Lower lobe of right lung (tissue), 2 donors: ENCODE measurements around the gene TMEM8B. TPM values are rescaled to one million over a fixed set of nuclear protein-coding genes. Genes with fewer than 3 reads are reported as not detected.

Source experiments
- ATAC-seq, 2 donors: fragments of 200-7000 bp; cut with Tn5 transposase; one replicate each; pipeline ENCODE4 v1.9.1; 2020 to 2022; ENCODE audit warnings: mild to moderate bottlenecking in 2 of 2, moderate library complexity in 2 of 2
- DNase-seq: peaks from one replicate; pipeline ENCODE4 v3.0.0-alpha.2; 2020
- H3K27ac ChIP-seq: fragments of 200-600 bp; one replicate; pipeline ENCODE4 v1.8.0; 2022
- H3K27me3 ChIP-seq: fragments of 200-600 bp; one replicate; pipeline ENCODE4 v1.8.0; 2022; ENCODE audit warnings: low read depth
- H3K36me3 ChIP-seq: fragments of 200-600 bp; one replicate; pipeline ENCODE4 v1.8.0; 2022; ENCODE audit warnings: mild to moderate bottlenecking
- H3K4me1 ChIP-seq: fragments of 200-600 bp; one replicate; pipeline ENCODE4 v1.8.0; 2022
- H3K4me3 ChIP-seq: fragments of 200-600 bp; one replicate; pipeline ENCODE4 v1.8.0; 2022; ENCODE audit warnings: mild to moderate bottlenecking
- H3K9me3 ChIP-seq: fragments of 200-600 bp; one replicate; pipeline ENCODE4 v1.8.0; 2022
- intact Hi-C: fragments of 100-400 bp; cut with DNase I; formaldehyde crosslinking; loops from one replicate; pipeline ENCODE4 v1.11.0; 2022
- total RNA-seq: library from RNA; stranded (reverse); fragmentation: NEBNext Ultra II Directional; extraction: Animal tissue kit (Norgen Biotek cat#: 25700); gene quantifications from one replicate; pipeline ENCODE4 v1.2.1, GENCODE V29; 2021
- TF ChIP-seq, protein P1 (sequence below): fragments of 200-600 bp; IDR thresholded peaks from one replicate; pipeline ENCODE4 v1.8.0; 2022; ENCODE audit warnings: antibody characterized with exemption, mild to moderate bottlenecking
- donor health status: DM: no; HTN: yes; CAD: no; lungs with severe emphysema.

TMEM8B gene
- total RNA-seq, 1 donor from 2014 or later = 12.6 TPM

DNA sequence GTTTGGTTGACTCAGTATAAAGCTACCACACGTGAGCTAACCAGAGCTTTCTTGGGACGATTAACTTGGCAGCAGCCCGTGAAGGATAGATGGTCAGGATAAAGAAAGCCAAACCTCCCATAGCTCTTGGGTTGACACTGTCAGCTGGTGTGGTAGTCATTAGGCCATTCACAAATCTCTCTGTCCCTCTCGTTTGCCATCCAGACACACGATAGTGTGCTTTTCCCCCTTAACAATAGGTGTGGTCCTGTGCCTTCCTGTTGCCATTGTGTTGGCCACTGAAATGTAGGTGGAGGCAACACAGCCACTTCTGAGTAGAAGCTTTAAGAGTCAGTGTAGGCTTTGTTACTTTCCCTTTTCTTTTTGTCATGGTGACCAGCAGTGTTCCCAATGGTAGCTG lies 29.4 kb downstream of the TMEM8B start:
- DNase-seq (no peak), ATAC-seq (no peak)
- H3K27ac ChIP-seq = no peak overlapping the region
- no peaks in the 10 kb centered on the region for H3K9me3 ChIP-seq
- peaks cover 2% of the 10 kb centered on the region for H3K36me3 ChIP-seq
- H3K4me3 ChIP-seq = no peak overlapping the region
- intact Hi-C loops = no loop called here
- no peaks in the 10 kb centered on the region for H3K27me3 ChIP-seq
- no peaks in the 10 kb centered on the region for H3K4me1 ChIP-seq
- TF ChIP-seq, protein P1, sequence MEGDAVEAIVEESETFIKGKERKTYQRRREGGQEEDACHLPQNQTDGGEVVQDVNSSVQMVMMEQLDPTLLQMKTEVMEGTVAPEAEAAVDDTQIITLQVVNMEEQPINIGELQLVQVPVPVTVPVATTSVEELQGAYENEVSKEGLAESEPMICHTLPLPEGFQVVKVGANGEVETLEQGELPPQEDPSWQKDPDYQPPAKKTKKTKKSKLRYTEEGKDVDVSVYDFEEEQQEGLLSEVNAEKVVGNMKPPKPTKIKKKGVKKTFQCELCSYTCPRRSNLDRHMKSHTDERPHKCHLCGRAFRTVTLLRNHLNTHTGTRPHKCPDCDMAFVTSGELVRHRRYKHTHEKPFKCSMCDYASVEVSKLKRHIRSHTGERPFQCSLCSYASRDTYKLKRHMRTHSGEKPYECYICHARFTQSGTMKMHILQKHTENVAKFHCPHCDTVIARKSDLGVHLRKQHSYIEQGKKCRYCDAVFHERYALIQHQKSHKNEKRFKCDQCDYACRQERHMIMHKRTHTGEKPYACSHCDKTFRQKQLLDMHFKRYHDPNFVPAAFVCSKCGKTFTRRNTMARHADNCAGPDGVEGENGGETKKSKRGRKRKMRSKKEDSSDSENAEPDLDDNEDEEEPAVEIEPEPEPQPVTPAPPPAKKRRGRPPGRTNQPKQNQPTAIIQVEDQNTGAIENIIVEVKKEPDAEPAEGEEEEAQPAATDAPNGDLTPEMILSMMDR = no peak

DNA sequence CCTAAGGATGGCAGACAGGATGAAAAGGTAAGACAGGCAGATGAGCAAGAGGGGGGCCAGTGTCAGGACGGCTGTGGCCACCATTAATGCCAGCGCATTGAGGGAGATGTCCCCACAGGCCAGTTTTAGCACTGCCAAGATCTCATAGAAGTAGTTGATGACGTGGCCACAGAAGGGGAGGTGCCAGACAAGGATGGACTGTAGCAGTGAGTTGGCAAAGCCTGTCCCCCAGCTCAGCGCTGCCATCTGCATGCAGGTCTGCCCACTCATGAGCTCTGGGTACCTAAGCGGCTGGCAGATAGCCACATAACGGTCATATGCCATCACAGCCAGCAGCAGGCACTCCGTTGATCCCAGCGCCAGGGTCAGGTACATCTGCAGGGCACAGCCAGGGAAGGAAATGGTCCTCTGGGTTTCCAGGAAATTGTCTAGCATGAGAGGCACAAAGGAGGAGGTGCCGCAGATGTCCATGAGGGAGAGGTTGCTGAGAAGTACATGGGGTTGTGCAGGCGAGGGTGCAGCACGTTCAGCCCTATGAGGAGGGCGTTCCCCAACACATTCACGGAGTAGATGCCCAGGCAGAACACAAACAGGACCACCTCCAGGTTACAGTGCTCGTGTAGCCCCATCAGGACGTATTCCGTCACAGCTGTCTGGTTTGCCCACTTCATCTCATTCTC lies 30.4 kb downstream of the TMEM8B start:
- no peak for ATAC-seq
- no peaks in the 10 kb centered on the region for H3K36me3 ChIP-seq
- intact Hi-C loops = no loop called here
- no peak for DNase-seq
- no peaks in the 10 kb centered on the region for H3K27me3 ChIP-seq
- TF ChIP-seq, protein P1 = no peak
- no peak overlapping the region for H3K4me3 ChIP-seq
- H3K27ac ChIP-seq = no peak overlapping the region
- H3K9me3 ChIP-seq = no peaks in the 10 kb centered on the region
- H3K4me1 ChIP-seq = no peaks in the 10 kb centered on the region

- intact Hi-C loops = no loop called here
- Histone ChIP-seq H3K4me3 (no peak overlapping the region), H3K4me1 (no peaks in the 10 kb centered on the region), H3K27ac (no peak overlapping the region), H3K36me3 (no peaks in the 10 kb centered on the region), H3K27me3 (no peaks in the 10 kb centered on the region), H3K9me3 (no peaks in the 10 kb centered on the region)
- no peak for DNase-seq
- TF ChIP-seq, protein P1 = no peak
- ATAC-seq = no peak
Observed at GRCh38 chr9:35859990-35860339, 30.9 kb downstream of the TMEM8B start.

DNA sequence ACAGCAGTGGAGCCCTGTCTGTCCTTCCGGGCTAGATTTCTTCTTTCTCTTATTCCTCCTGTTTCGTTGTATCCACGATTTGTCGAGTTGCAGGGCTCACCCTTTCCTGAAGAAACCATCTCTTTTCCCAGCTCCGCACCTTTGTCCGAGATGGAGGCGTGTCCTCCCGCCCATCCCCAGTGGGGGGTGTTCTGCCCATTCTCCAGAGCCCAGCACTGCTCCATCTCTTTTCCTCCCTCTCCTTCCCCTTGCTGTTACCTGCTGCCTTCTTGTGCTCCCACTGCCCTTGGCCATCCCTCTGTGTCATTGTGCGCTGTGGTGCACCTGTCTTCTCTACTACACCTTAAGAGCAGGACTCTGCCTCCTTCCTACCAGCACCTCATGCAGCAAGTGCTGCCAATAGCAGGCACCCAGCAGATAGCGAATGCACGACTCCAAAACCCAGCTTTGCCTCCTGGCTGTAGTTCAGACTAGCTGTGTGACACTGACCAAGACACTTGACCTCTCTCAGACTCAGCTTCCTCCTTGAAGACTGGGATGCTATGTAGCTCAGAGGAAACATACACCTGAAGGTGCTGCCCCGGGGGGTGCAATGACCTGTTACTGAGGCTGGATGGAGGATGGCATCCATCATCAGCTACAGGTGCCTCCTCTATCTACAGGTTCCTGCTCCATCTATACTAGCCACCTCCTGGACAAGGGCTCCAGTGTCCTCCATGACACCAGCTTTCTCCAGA lies 32.3 kb downstream of the TMEM8B start:
- ATAC-seq = no peak

DNA sequence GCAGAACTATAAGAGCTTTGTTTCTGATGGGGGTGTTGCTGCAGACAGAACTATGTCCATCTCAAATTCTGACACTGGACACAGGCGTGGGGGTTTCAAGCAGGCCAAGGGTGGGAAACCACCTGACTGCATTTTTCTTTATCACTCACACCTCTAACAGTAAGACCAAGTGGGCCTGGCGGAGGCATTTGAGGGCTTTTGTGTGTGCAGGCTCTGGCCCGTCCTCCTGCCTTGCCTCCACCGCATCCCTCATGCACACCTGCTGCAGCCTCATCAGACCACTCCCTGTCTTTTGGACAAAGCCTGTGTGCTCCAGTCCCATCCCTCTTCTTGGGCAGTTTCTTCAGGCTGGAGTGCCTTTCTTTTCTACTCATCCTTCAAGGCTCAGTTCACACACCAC lies 33.3 kb downstream of the TMEM8B start:
- intact Hi-C loops = no loop called here
- Histone ChIP-seq H3K4me1 (no peaks in the 10 kb centered on the region), H3K27me3 (peaks cover 2% of the 10 kb centered on the region), H3K4me3 (no peak overlapping the region), H3K36me3 (no peaks in the 10 kb centered on the region), H3K27ac (no peak overlapping the region), H3K9me3 (no peaks in the 10 kb centered on the region)
- ATAC-seq (no peak), DNase-seq (no peak)
- TF ChIP-seq, protein P1 = no peak

More for the DNA sequence above, 32.3 kb downstream of the TMEM8B start:
- Histone ChIP-seq H3K4me1 (no peaks in the 10 kb centered on the region), H3K27ac (no peak overlapping the region), H3K9me3 (no peaks in the 10 kb centered on the region), H3K27me3 (no peaks in the 10 kb centered on the region), H3K36me3 (no peaks in the 10 kb centered on the region), H3K4me3 (no peak overlapping the region)
- TF ChIP-seq, protein P1 = no peak
- DNase-seq = no peak
- intact Hi-C loops = no loop called here
